Hepatocyte (in vitro differentiated cells): ENCODE results near the gene SPATA31E1.

ENCODE experiments used
- CTCF ChIP-seq: fragments of 200-600 bp; sonication (generic); IDR thresholded peaks from 2 replicates; pipeline ENCODE4 v1.5.1; 2016; ENCODE audit warnings: antibody characterized with exemption, mild to moderate bottlenecking; ENCODE audit not compliant: poor library complexity
- EZH2 ChIP-seq: fragments of 200-600 bp; sonication (generic); IDR thresholded peaks from 2 replicates; pipeline ENCODE4 v1.6.1; 2016; ENCODE audit warnings: antibody characterized with exemption, mild to moderate bottlenecking, borderline replicate concordance

- TF ChIP-seq EZH2 = no peak
- TF ChIP-seq CTCF = no peak
Observed at GRCh38 chr9:87842878-87843585, 39.6 kb upstream of the SPATA31E1 start.
